Measurements from ENCODE around the gene EML4. TPM values are rescaled to one million over a fixed set of nuclear protein-coding genes. Genes with fewer than 3 reads are reported as not detected.
A peak's percentile ranks its signal among the peaks of the same experiment; 100 is the strongest.

The EML4 gene
- polyA plus RNA-seq, 1 of the 3 experiments (the other 2 are of a cell fraction): 35.0 TPM

DNA sequence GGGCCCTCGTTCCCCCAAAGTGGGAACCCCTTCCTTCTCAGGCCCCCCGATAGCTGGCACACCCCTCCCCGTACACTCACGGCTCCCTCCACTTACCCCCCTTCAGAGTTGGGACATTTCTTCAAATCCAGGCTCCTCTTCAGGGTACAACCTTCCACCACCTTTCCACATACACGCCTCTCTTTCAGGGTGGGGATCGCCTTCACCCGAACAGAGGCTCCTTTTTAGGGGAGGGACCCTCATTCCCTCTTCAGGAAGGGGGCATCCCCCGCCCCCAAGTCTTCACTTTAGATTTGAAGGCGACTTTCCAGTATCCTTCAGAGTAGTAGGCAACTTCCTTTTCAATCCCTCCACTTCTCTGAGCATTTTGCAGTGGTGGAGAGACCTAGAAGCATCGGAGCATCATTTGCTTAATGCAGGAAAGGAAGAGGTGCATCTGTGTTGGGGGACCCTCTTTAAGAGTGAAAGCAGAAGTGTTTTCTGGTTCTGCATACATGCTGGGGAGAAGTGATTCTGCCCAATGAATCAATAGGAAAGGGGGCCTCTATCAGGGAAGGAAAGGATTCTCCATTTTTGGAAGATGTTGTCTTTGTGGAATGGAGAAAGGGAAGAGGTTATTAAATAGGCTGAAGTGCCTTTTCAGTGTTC is 845 bp downstream of the EML4 start (continued):
- TF ChIP-seq, protein P1, sequence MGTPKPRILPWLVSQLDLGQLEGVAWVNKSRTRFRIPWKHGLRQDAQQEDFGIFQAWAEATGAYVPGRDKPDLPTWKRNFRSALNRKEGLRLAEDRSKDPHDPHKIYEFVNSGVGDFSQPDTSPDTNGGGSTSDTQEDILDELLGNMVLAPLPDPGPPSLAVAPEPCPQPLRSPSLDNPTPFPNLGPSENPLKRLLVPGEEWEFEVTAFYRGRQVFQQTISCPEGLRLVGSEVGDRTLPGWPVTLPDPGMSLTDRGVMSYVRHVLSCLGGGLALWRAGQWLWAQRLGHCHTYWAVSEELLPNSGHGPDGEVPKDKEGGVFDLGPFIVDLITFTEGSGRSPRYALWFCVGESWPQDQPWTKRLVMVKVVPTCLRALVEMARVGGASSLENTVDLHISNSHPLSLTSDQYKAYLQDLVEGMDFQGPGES (IDR thresholded peaks at IDR 0.05; ENCODE audit: low read depth, low read length): no peak

DNA sequence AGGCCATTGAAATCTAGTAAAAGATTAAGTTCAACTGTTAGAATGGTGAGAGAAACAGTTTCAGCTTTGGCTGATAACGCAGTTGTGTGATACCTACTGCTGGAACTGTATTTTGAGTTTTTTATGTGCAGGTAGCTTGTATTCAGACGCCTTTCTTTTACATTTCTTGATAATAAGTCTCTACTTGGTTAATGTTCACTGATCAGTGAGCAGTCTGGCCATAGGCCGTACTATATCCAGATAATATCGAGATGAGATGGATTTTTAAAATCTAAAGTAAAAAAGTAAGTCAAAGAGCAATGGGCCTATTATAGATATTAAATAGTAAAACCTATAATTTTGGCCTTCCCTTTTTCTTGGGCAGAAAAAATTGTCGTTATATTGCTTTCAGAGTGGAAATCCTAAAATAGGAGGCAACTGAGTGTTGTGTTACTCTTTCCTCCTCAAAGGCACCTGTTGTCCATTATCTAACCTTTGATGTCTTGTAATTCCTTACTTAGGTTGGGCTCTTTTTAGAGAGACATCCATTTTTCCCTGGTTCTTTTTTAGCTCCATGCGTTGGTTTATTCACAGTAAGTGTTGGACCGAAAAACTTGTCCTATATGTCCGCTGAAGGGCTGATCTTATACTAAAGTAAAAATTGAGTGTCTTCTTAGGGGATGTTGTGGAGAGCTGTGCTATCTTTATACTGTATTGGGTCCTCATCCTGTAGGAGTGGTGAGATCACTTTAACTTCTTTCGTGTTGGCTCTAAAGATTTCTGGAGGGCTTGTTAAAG is 1.7 kb downstream of the EML4 start:
- Histone ChIP-seq H3K9me2 (no peaks in the 10 kb centered on the region), H3K36me3 (replicated peaks in 1 of 2; ENCODE audit: control insufficient read depth in 1 of 2, insufficient read depth in 2 of 2, low read length in 1 of 2) (no peaks in the 10 kb centered on the region), H3K27me3 (ENCODE audit: insufficient read depth) (no peaks in the 10 kb centered on the region), H4K20me1 (ENCODE audit: insufficient read depth) (peaks cover 24% of the 10 kb centered on the region), H3K4me3 (ENCODE audit: low read depth in 2 of 2, low read length in 1 of 2) (peak overlapping the region; percentile 81 to 100), H3F3A (replicated peaks; ENCODE audit: insufficient read depth) (no peaks in the 10 kb centered on the region), H3K79me2 (ENCODE audit: insufficient read depth) (peaks cover 63% of the 10 kb centered on the region), H3K9me3 (no peaks in the 10 kb centered on the region), H3K27ac (ENCODE audit: low read depth in 2 of 2, low read length in 1 of 2) (peak overlapping the region; percentile 72 to 92; a peak in 3 of 4 replicates), H3K9ac (peak overlapping the region; percentile 76), H3K4me1 (ENCODE audit: control insufficient read depth in 1 of 2, insufficient read depth in 2 of 2, low read depth in 1 of 2, low read length in 1 of 2) (peaks cover 16 to 20% of the 10 kb centered on the region in 2 experiments; a peak in 3 of 4 replicates), H2AFZ (ENCODE audit: low read depth) (no peak overlapping the region), H3K4me2 (peak overlapping the region; percentile 87)
- TF ChIP-seq, protein P2, sequence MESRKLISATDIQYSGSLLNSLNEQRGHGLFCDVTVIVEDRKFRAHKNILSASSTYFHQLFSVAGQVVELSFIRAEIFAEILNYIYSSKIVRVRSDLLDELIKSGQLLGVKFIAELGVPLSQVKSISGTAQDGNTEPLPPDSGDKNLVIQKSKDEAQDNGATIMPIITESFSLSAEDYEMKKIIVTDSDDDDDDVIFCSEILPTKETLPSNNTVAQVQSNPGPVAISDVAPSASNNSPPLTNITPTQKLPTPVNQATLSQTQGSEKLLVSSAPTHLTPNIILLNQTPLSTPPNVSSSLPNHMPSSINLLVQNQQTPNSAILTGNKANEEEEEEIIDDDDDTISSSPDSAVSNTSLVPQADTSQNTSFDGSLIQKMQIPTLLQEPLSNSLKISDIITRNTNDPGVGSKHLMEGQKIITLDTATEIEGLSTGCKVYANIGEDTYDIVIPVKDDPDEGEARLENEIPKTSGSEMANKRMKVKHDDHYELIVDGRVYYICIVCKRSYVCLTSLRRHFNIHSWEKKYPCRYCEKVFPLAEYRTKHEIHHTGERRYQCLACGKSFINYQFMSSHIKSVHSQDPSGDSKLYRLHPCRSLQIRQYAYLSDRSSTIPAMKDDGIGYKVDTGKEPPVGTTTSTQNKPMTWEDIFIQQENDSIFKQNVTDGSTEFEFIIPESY (IDR thresholded peaks at IDR 0.05; ENCODE audit: borderline replicate concordance, low read depth): no peak
- no peak for TF ChIP-seq NRF1 (IDR thresholded peaks at IDR 0.05; ENCODE audit: low read depth, low read length)
- no peak for TF ChIP-seq GATA2 (CRISPR knock-in tag; IDR thresholded peaks at IDR 0.05)
- TF ChIP-seq, protein P3, sequence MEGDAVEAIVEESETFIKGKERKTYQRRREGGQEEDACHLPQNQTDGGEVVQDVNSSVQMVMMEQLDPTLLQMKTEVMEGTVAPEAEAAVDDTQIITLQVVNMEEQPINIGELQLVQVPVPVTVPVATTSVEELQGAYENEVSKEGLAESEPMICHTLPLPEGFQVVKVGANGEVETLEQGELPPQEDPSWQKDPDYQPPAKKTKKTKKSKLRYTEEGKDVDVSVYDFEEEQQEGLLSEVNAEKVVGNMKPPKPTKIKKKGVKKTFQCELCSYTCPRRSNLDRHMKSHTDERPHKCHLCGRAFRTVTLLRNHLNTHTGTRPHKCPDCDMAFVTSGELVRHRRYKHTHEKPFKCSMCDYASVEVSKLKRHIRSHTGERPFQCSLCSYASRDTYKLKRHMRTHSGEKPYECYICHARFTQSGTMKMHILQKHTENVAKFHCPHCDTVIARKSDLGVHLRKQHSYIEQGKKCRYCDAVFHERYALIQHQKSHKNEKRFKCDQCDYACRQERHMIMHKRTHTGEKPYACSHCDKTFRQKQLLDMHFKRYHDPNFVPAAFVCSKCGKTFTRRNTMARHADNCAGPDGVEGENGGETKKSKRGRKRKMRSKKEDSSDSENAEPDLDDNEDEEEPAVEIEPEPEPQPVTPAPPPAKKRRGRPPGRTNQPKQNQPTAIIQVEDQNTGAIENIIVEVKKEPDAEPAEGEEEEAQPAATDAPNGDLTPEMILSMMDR (IDR thresholded peaks at IDR 0.05): no peak
- TF ChIP-seq, protein P4, sequence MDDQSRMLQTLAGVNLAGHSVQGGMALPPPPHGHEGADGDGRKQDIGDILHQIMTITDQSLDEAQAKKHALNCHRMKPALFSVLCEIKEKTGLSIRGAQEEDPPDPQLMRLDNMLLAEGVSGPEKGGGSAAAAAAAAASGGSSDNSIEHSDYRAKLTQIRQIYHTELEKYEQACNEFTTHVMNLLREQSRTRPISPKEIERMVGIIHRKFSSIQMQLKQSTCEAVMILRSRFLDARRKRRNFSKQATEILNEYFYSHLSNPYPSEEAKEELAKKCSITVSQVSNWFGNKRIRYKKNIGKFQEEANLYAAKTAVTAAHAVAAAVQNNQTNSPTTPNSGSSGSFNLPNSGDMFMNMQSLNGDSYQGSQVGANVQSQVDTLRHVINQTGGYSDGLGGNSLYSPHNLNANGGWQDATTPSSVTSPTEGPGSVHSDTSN (IDR thresholded peaks at IDR 0.05): no peak
- TF ChIP-seq MEF2A (IDR thresholded peaks at IDR 0.05; ENCODE audit: borderline replicate concordance, low read depth): no peak
- TF ChIP-seq FOXJ3 (CRISPR knock-in tag; IDR thresholded peaks at IDR 0.05): no peak
- TF ChIP-seq RFX5 (IDR thresholded peaks at IDR 0.05; ENCODE audit: low read length): no peak
- TF ChIP-seq POLR2AphosphoS5 (IDR thresholded peaks at IDR 0.05; ENCODE audit: low read depth, low read length): no peak
- TF ChIP-seq GABPA (IDR thresholded peaks at IDR 0.05; ENCODE audit: low read depth): no peak
- TF ChIP-seq, protein P5, sequence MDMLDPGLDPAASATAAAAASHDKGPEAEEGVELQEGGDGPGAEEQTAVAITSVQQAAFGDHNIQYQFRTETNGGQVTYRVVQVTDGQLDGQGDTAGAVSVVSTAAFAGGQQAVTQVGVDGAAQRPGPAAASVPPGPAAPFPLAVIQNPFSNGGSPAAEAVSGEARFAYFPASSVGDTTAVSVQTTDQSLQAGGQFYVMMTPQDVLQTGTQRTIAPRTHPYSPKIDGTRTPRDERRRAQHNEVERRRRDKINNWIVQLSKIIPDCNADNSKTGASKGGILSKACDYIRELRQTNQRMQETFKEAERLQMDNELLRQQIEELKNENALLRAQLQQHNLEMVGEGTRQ (IDR thresholded peaks at IDR 0.05; ENCODE audit: borderline replicate concordance, low read depth, low read length): no peak
- DNase-seq: no peak
- WGBS (ENCODE audit: low lambda C conversion rate): 15% methylated on average over 9 of the region's 9 CpGs
- ChIA-PET POLR2A (interaction anchor here (1.0 to 1.9 kb wide), 4 partner anchors 9 to 37 kb away, joined by 3 to 11 read pairs (median 4); no protein-coding TSS in a partner anchor), CTCF (interaction anchor here (0.6 to 5.5 kb wide), 17 partner anchors 10 to 223 kb away, joined by 3 to 34 read pairs (median 4); no protein-coding TSS in a partner anchor)

Data from SK-N-SH (cell line).